Activated CD4-positive, alpha-beta T cell treated with anti-CD3 and anti-CD28 coated beads, Interleukin-2, amount 10 ng/mL, durations not matched to agents 7 days and 5 days (primary cell): ENCODE data around the gene STK32B. TPM values are rescaled to one million over a fixed set of nuclear protein-coding genes. Genes with fewer than 3 reads are reported as not detected.

Source experiments
- CTCF ChIA-PET: fragments of 350-600 bp; sonication (Branson Sonifier 250); formaldehyde crosslinking; loops from one replicate; lab custom pipeline; 2021; ENCODE audit warnings: antibody characterized with exemption; lab: Charles Lee
- POLR2A ChIA-PET: fragments of 350-600 bp; sonication (Branson Sonifier 250); formaldehyde crosslinking; loops from one replicate; lab custom pipeline; 2021; ENCODE audit warnings: antibody characterized with exemption; lab: Charles Lee
- DNase-seq: peaks from one replicate; pipeline ENCODE4 v3.0.0-alpha.2; 2020
- H3K27ac Mint-ChIP-seq: one replicate; pipeline ENCODE4 v1.8.0; 2021; ENCODE audit warnings: mild to moderate bottlenecking, moderate library complexity, mixed read lengths
- H3K27me3 Mint-ChIP-seq: one replicate; pipeline ENCODE4 v1.8.0; 2021; ENCODE audit warnings: mixed read lengths
- H3K36me3 Mint-ChIP-seq: one replicate; pipeline ENCODE4 v1.8.0; 2021; ENCODE audit warnings: low read depth, mixed read lengths
- H3K4me1 Mint-ChIP-seq: one replicate; pipeline ENCODE4 v1.8.0; 2021; ENCODE audit warnings: mixed read lengths
- H3K4me3 Mint-ChIP-seq: one replicate; pipeline ENCODE4 v1.8.0; 2021; ENCODE audit warnings: mild to moderate bottlenecking, moderate library complexity, mixed read lengths
- H3K9me3 Mint-ChIP-seq: one replicate; pipeline ENCODE4 v1.8.0; 2021; ENCODE audit warnings: mixed read lengths
- total RNA-seq, 2 experiments: library from RNA; stranded (reverse); gene quantifications; one replicate each; pipeline ENCODE4 v1.2.3, GENCODE V29; 2021

The STK32B gene
- total RNA-seq, 2 experiments from 2014 or later: not detected

- CTCF ChIA-PET: no interaction called here
- POLR2A ChIA-PET: no interaction called here
- no peaks in the 10 kb centered on the region for H3K4me1 Mint-ChIP-seq
- no peaks in the 10 kb centered on the region for H3K9me3 Mint-ChIP-seq
- H3K27ac Mint-ChIP-seq: no peak overlapping the region
- no peak overlapping the region for H3K4me3 Mint-ChIP-seq
- no peaks in the 10 kb centered on the region for H3K36me3 Mint-ChIP-seq
- no peaks in the 10 kb centered on the region for H3K27me3 Mint-ChIP-seq
- DNase-seq: no peak
Observed at GRCh38 chr4:5515646-5516045, 464.4 kb downstream of the STK32B start.

GRCh38 chr4:5517372-5517771 lies 466.1 kb downstream of the STK32B start:
- H3K9me3 Mint-ChIP-seq: no peaks in the 10 kb centered on the region
- H3K4me1 Mint-ChIP-seq: no peaks in the 10 kb centered on the region
- H3K36me3 Mint-ChIP-seq: no peaks in the 10 kb centered on the region
- CTCF ChIA-PET: no interaction called here
- no peak overlapping the region for H3K4me3 Mint-ChIP-seq
- H3K27ac Mint-ChIP-seq: no peak overlapping the region
- DNase-seq: no peak
- no peaks in the 10 kb centered on the region for H3K27me3 Mint-ChIP-seq
- POLR2A ChIA-PET: no interaction called here

GRCh38 chr4:5524446-5525299 lies 473.4 kb downstream of the STK32B start:
- Mint-ChIP-seq H3K36me3 (no peaks in the 10 kb centered on the region), H3K4me3 (no peak overlapping the region), H3K27me3 (no peaks in the 10 kb centered on the region), H3K9me3 (peaks cover 2% of the 10 kb centered on the region), H3K27ac (no peak overlapping the region), H3K4me1 (no peaks in the 10 kb centered on the region)
- ChIA-PET CTCF (no interaction called here), POLR2A (no interaction called here)
- no peak for DNase-seq

- H3K27me3 Mint-ChIP-seq: no peaks in the 10 kb centered on the region
- no peak for DNase-seq
- ChIA-PET CTCF (no interaction called here), POLR2A (no interaction called here)
- no peaks in the 10 kb centered on the region for H3K4me1 Mint-ChIP-seq
- peaks cover 2% of the 10 kb centered on the region for H3K9me3 Mint-ChIP-seq
- H3K27ac Mint-ChIP-seq: no peak overlapping the region
- no peak overlapping the region for H3K4me3 Mint-ChIP-seq
- H3K36me3 Mint-ChIP-seq: no peaks in the 10 kb centered on the region
Observed at GRCh38 chr4:5526080-5526846, 475.0 kb downstream of the STK32B start.

- Mint-ChIP-seq H3K27ac (no peak overlapping the region), H3K27me3 (no peaks in the 10 kb centered on the region), H3K9me3 (peaks cover 4% of the 10 kb centered on the region), H3K4me1 (no peaks in the 10 kb centered on the region), H3K36me3 (no peaks in the 10 kb centered on the region), H3K4me3 (no peak overlapping the region)
- POLR2A ChIA-PET: no interaction called here
- CTCF ChIA-PET: no interaction called here
- DNase-seq: no peak
Observed at GRCh38 chr4:5527211-5527610, 475.9 kb downstream of the STK32B start.

GRCh38 chr4:5528031-5528436 lies 476.8 kb downstream of the STK32B start:
- Mint-ChIP-seq H3K27me3 (no peaks in the 10 kb centered on the region), H3K4me1 (no peaks in the 10 kb centered on the region)
- POLR2A ChIA-PET: no interaction called here

GRCh38 chr4:5532100-5532499 lies 480.8 kb downstream of the STK32B start:
- ChIA-PET POLR2A (no interaction called here), CTCF (no interaction called here)
- no peak overlapping the region for H3K27ac Mint-ChIP-seq
- H3K9me3 Mint-ChIP-seq: peaks cover 8% of the 10 kb centered on the region
- no peaks in the 10 kb centered on the region for H3K36me3 Mint-ChIP-seq
- H3K27me3 Mint-ChIP-seq: no peaks in the 10 kb centered on the region
- no peak for DNase-seq
- H3K4me1 Mint-ChIP-seq: no peaks in the 10 kb centered on the region
- H3K4me3 Mint-ChIP-seq: no peak overlapping the region

More at GRCh38 chr4:5528031-5528436, 476.8 kb downstream of the STK32B start:
- Mint-ChIP-seq H3K27ac (no peak overlapping the region), H3K36me3 (no peaks in the 10 kb centered on the region), H3K4me3 (no peak overlapping the region), H3K9me3 (peaks cover 4% of the 10 kb centered on the region)
- CTCF ChIA-PET: no interaction called here
- DNase-seq: no peak

GRCh38 chr4:5539584-5539983 lies 488.3 kb downstream of the STK32B start:
- no peak for DNase-seq
- no peak overlapping the region for H3K4me3 Mint-ChIP-seq
- POLR2A ChIA-PET: no interaction called here
- no peaks in the 10 kb centered on the region for H3K27me3 Mint-ChIP-seq
- no peaks in the 10 kb centered on the region for H3K36me3 Mint-ChIP-seq
- no peak overlapping the region for H3K27ac Mint-ChIP-seq
- no peaks in the 10 kb centered on the region for H3K4me1 Mint-ChIP-seq
- CTCF ChIA-PET: no interaction called here
- peaks cover 7% of the 10 kb centered on the region for H3K9me3 Mint-ChIP-seq

GRCh38 chr4:5541169-5541568 lies 489.9 kb downstream of the STK32B start:
- no peaks in the 10 kb centered on the region for H3K36me3 Mint-ChIP-seq
- CTCF ChIA-PET: no interaction called here
- POLR2A ChIA-PET: no interaction called here
- no peak overlapping the region for H3K27ac Mint-ChIP-seq
- H3K4me1 Mint-ChIP-seq: no peaks in the 10 kb centered on the region
- no peaks in the 10 kb centered on the region for H3K27me3 Mint-ChIP-seq
- DNase-seq: no peak
- peaks cover 3% of the 10 kb centered on the region for H3K9me3 Mint-ChIP-seq
- no peak overlapping the region for H3K4me3 Mint-ChIP-seq

GRCh38 chr4:5543681-5544080 lies 492.4 kb downstream of the STK32B start:
- ChIA-PET POLR2A (no interaction called here), CTCF (no interaction called here)
- Mint-ChIP-seq H3K27ac (no peak overlapping the region), H3K9me3 (peaks cover 3% of the 10 kb centered on the region), H3K27me3 (no peaks in the 10 kb centered on the region), H3K4me1 (no peaks in the 10 kb centered on the region), H3K4me3 (no peak overlapping the region), H3K36me3 (no peaks in the 10 kb centered on the region)
- no peak for DNase-seq

- no peaks in the 10 kb centered on the region for H3K27me3 Mint-ChIP-seq
- no peak overlapping the region for H3K27ac Mint-ChIP-seq
- H3K36me3 Mint-ChIP-seq: no peaks in the 10 kb centered on the region
- CTCF ChIA-PET: no interaction called here
- POLR2A ChIA-PET: no interaction called here
- peaks cover 5% of the 10 kb centered on the region for H3K9me3 Mint-ChIP-seq
- H3K4me3 Mint-ChIP-seq: no peak overlapping the region
- H3K4me1 Mint-ChIP-seq: no peaks in the 10 kb centered on the region
- DNase-seq: no peak
Observed at GRCh38 chr4:5544762-5545161, 493.5 kb downstream of the STK32B start.

GRCh38 chr4:5545271-5545670 lies 494.0 kb downstream of the STK32B start:
- CTCF ChIA-PET: no interaction called here
- Mint-ChIP-seq H3K27ac (no peak overlapping the region), H3K9me3 (peaks cover 9% of the 10 kb centered on the region), H3K27me3 (no peaks in the 10 kb centered on the region), H3K4me1 (no peaks in the 10 kb centered on the region), H3K4me3 (no peak overlapping the region), H3K36me3 (no peaks in the 10 kb centered on the region)
- DNase-seq: no peak
- POLR2A ChIA-PET: no interaction called here

GRCh38 chr4:5547651-5548249 lies 496.5 kb downstream of the STK32B start:
- ChIA-PET CTCF (no interaction called here), POLR2A (no interaction called here)
- DNase-seq: no peak
- Mint-ChIP-seq H3K27me3 (no peaks in the 10 kb centered on the region), H3K4me3 (no peak overlapping the region), H3K9me3 (peaks cover 11% of the 10 kb centered on the region), H3K27ac (no peak overlapping the region), H3K36me3 (no peaks in the 10 kb centered on the region), H3K4me1 (no peaks in the 10 kb centered on the region)
